ENCODE data around the gene GLG1.

GLG1 gene

GRCh38 chr16:74474416-74474815 lies 132.5 kb downstream of the GLG1 start:
- TF ChIP-seq POLR2A (IDR thresholded peaks at IDR 0.05; ENCODE audit: low read depth, low read length): no peak
- no peak for DNase-seq (ENCODE audit: insufficient read length, low spot score)
- FAIRE-seq: no peak

DNA sequence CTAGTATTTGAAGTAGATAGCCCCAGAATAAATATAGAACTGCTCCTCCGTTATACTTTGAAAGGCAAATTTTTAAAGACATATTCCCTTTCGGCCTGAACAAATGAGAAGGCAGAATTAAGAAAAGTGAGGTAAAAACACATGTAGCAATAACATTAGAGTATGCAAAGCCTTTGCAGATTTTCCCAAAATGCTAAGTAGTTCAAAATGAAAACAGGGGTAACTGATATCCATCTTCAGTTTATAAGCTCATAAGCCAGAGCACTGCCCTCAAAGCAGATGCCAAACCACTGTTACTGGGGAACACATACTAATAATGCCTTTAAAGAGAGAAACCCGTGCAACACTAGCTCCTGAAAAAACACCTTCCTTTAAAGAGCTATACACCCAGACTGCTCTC lies 134.4 kb downstream of the GLG1 start:
- DNase-seq (ENCODE audit: insufficient read length, low spot score): no peak
- no peak for TF ChIP-seq POLR2A (IDR thresholded peaks at IDR 0.05; ENCODE audit: low read depth, low read length)
- FAIRE-seq: no peak

DNA sequence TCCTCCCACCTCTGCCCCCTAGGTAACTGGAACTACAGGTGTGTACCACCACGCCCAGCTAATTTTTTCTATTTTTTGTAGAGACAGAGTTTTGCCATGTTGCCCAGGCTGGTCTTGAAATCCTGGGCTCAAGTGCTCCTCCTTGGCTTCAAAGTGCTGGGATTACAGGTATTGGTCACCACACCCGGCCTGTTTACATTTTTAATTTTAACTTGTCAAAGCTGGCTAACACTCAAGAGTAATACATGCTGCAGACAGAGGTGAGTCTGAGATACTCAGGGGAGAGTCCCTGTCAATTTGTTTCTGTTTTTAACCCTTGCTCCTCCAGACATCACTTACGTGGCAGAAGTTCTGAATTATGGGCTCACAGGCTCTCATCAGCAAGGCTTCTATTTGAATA lies 134.9 kb downstream of the GLG1 start:
- no peak for TF ChIP-seq POLR2A (IDR thresholded peaks at IDR 0.05; ENCODE audit: low read depth, low read length)
- DNase-seq (ENCODE audit: insufficient read length, low spot score): no peak
- no peak for FAIRE-seq

DNA sequence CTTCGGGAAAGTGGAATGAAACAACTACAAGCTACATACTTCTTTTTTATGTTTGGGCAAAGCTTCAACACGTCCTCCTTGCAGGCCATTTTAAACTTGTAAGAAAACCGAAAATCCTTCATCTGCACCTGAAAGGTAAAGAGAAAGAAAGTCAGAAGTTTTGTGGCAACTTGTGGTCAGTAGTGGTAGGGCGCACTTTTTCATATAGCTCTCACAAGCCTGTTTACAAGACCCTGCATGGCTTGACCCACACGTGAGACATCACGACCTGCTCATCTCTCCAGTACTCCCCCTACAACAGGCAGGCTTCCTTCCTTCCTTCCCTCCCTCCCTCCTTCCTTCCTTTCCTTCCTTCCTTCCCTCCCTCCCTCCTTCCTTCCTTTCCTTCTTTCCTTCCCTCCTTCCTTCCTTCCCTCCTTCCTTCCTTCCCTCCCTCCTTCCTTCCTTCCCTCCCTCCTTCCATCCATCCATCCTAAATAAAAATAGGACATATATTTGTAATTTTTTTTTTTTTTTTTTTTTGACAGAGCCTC lies 136.9 kb downstream of the GLG1 start:
- FAIRE-seq (no peak), DNase-seq (ENCODE audit: insufficient read length, low spot score) (no peak)
- TF ChIP-seq POLR2A (IDR thresholded peaks at IDR 0.05; ENCODE audit: low read depth, low read length): no peak

DNA sequence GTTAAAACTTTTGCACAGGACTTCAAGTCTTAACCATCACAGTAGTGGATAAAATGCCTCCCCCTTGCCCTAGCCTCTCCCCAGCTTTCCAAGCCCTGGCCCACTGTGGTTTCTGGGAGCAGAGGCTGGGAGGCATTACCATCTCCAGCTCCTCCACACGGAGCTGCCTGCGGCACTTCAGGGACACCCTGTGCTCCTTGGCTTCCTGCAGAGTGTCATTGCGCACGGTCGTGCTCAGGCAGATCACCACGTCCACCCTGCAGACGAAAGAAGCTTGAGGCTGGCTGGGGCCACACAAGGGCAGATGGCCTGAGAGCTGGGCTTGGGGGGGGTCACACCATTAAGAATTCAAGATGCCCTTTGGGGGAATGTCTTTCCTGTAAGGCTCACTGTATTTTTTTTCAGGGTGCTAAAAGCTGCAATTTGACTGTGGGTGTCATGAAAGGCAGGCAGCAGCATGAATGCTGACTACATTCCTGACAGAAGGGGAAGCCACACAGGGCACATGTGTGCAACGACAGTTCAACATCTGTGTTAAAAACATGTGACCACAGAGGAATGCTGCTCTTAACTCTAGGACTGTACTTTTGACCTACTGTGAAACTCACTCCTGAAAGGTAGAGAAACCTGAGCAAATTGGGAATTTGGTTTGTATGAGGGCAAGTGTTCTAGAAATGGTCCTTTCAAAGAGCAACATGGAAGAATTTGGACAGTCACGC lies 137.9 kb downstream of the GLG1 start:
- TF ChIP-seq POLR2A (IDR thresholded peaks at IDR 0.05; ENCODE audit: low read depth, low read length): no peak
- FAIRE-seq (no peak), DNase-seq (ENCODE audit: insufficient read length, low spot score) (no peak)

DNA sequence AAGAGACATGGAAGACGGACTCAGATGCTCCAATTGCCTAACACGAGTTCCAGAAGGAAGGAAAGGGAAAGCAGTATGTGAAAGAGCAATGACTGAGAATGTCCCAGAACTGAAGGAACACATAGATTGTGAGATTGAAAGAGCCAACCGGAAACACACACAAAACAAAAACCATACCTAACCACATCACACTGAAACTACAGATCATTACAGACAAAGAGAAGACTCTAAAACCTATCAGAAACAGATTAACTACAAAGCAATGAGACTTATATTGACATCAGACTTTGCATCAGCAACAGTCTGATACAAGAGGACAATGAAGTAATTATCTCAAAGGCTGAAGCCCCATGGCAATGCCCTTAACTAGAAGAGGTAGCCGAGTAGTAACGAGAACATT lies 140.0 kb downstream of the GLG1 start:
- no peak for DNase-seq (ENCODE audit: insufficient read length, low spot score)
- FAIRE-seq: no peak

GRCh38 chr16:74465851-74466685 lies 140.8 kb downstream of the GLG1 start:
- DNase-seq (ENCODE audit: insufficient read length, low spot score): no peak
- no peak for TF ChIP-seq POLR2A (IDR thresholded peaks at IDR 0.05; ENCODE audit: low read depth, low read length)
- FAIRE-seq: no peak

More for the DNA sequence above, 140.0 kb downstream of the GLG1 start:
- TF ChIP-seq POLR2A (IDR thresholded peaks at IDR 0.05; ENCODE audit: low read depth, low read length): no peak

- DNase-seq (ENCODE audit: insufficient read length, low spot score) (no peak), FAIRE-seq (no peak)
Measured at GRCh38 chr16:74465281-74465680, 141.6 kb downstream of the GLG1 start.

DNA sequence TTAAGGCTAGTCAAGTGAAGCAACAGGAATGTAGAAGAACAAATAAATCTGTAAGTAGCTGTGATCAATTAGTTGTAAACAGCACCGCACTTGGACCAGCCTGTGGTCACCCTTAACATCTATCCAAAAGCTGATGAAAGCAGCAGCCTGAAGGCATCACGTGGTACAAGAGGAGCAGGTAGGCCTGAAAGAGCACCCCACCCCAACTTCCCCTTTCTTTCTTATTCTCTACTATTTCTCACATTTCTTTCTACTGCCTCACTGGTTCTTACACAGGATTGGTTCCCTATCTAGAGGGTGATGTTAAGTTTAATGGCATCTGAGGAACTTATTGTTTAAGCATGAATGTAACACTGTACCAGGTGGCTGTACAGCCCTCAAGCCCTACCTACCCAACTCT lies 143.0 kb downstream of the GLG1 start:
- DNase-seq (ENCODE audit: insufficient read length, low spot score) (no peak), FAIRE-seq (no peak)
- TF ChIP-seq POLR2A (IDR thresholded peaks at IDR 0.05; ENCODE audit: low read depth, low read length): no peak

More at GRCh38 chr16:74465281-74465680, 141.6 kb downstream of the GLG1 start:
- TF ChIP-seq POLR2A (IDR thresholded peaks at IDR 0.05; ENCODE audit: low read depth, low read length): no peak

DNA sequence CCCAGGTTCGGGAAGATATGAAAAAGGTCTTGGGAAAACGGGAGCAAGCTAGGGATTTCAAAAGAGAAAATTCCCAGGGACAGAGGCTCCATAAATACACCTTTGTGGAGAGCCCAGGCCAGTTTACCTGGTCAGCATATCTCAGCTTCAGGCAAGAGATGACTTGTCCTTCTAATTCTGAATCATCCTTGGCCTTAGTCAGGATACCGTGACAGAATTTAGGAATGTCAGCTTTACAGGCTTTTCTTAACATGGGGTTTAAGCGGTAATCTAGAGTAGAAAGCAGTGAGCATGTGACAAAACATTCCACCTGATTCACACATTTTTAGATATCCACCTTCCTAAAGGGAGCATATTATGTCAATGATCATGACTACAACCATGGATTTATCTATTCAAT lies 144.6 kb downstream of the GLG1 start:
- DNase-seq (ENCODE audit: insufficient read length, low spot score): no peak
- TF ChIP-seq POLR2A (IDR thresholded peaks at IDR 0.05; ENCODE audit: low read depth, low read length): no peak
- FAIRE-seq: no peak

DNA sequence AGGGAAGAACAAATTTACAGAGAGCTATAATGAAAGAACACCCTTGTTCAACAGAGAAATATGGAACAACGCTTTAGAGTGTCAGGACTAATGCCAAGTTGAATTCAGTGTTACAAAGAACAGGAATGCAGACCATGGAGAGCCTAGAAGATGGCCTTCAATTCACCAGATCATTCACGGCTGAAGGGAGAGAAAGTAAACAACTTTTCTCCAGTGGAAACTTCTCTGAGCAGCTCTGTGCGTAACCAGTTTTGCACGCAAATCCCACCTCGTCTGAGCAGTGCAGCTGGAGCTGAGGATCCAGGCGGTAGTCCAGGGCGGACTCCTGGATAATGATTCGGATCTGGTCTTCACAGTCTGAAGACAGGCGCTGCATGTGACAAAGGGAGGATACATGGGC lies 145.1 kb downstream of the GLG1 start:
- DNase-seq (ENCODE audit: insufficient read length, low spot score): no peak
- TF ChIP-seq POLR2A (IDR thresholded peaks at IDR 0.05; ENCODE audit: low read depth, low read length): no peak
- FAIRE-seq: no peak

GRCh38 chr16:74460542-74460941 lies 146.4 kb downstream of the GLG1 start:
- TF ChIP-seq POLR2A (IDR thresholded peaks at IDR 0.05; ENCODE audit: low read depth, low read length): no peak
- no peak for FAIRE-seq
- DNase-seq (ENCODE audit: insufficient read length, low spot score): no peak

DNA sequence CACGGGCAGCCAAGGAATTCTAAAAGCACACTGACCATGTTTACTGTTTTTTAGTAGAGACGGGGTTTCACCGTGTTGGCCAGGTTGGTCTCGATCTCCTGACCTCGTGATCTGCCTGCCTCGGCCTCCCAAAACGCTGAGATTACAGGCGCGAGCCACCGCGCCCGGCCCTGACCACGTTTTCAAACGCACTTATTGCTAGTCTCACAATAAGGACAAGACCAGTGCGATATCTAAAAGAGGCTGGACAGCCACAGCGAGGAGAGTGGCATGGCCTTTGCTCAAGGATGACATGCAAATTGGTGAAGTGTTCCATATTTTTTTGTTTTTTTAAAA lies 150.7 kb downstream of the GLG1 start:
- TF ChIP-seq POLR2A (IDR thresholded peaks at IDR 0.05; ENCODE audit: low read depth, low read length): no peak
- no peak for FAIRE-seq
- DNase-seq (ENCODE audit: insufficient read length, low spot score): no peak

DNA sequence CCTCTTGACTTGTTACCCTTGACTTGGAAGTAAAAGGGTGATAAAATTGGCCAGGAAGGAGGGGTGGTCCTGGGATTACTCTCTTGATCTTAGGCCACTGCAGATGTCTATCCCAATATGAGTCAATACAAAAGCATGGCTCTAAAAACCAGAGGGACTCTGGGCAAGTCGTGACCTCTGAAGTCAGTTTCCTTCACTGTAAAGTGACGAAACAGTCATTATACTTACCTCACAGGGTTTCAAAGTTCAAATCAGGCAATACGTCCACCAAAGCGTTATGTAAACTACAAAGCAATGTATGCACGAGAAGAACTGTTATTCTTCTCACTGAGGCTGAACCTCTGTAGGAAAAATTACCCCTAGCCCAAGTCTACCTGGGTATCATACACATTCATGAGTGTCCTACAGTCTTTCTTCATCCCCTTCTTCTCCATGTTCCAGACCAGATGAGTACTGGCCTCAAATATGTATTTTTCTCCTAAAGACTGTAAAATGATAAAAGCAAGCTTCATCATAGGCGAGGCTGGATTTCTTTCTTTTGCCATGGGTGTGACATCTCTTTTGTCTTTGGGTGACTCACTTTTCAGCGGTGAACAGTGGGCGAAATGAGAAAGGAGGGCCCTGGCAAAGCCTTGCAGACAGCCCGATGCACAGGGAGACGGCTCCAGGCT lies 151.2 kb downstream of the GLG1 start:
- TF ChIP-seq POLR2A (IDR thresholded peaks at IDR 0.05; ENCODE audit: low read depth, low read length): no peak
- FAIRE-seq: no peak
- no peak for DNase-seq (ENCODE audit: insufficient read length, low spot score)

All from H54 (cell line).